Stimulated activated CD8-positive, alpha-beta memory T cell treated with anti-CD3 and anti-CD28 coated beads, Interleukin-7, amount 100 ng/mL, for 1 hour (primary cell): ENCODE data around the gene MB21D2.

Experiments used
- DNase-seq, 2 donors: peaks; one replicate each; pipeline ENCODE4 v3.0.0-alpha.2; 2020; ENCODE audit warnings: low read depth in 2 of 2

Gene MB21D2

DNA sequence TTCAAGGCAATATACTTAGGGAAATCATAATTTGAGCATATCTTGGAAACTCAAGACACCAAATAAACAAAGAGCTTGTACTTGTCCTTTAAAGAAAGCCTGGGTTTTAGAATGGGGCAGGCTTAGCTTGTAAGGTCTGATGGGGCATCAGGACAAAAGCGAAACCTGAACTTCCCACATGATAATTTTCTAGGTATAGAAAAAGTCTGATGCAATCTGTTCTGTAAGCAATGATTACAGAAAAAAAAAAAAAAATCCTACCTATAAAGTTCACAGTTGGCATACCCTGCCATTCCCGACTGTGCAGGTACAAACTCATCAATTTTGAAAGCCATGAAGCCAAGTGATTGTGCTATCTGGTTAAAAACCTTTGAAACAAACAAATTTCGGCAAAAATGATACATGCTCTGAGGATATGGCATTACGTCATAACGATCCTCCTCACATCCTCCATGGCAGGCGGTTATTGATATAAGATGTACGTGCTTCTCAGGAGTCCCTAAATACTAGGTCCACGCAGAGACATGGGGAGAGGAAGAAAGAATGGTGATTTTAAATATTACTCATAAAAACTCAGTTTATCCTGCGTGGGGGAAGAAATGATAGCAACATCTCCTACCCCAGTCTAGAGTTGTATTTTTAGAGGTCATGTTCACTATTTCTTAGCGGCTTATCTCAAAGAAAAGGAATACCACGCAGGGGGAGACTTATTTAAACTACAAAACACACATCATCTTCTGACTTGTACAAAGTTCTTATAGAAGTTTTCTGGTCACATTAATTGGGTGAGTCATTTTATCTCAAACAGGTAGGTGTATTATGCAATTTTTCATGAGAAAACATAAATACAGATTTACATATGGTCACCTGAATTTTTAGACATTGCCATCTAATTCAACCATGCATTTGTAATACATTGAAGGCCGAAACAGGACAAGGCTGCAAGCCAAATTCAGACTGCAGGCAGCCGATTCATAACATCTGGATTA lies 27.0 kb downstream of the MB21D2 start:
- no peak for DNase-seq

DNA sequence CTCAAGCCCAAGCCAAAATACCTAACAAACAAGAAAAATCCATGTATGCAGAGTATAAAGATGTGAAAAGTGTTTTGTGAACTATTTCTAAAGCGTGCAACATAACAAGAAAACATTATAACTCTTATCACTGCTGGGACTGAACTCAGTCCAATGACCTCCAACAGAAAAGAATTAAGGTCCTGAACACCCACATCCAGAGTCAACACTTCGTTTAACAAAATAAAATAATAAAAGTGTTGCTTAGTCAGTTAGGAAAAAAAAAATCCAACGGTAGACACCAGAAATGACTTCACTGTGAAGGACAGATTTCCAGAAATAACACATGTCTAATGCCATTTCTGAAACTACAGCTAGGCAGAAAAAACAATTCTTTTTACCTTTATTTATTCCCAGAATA lies 28.0 kb downstream of the MB21D2 start:
- DNase-seq: no peak

DNA sequence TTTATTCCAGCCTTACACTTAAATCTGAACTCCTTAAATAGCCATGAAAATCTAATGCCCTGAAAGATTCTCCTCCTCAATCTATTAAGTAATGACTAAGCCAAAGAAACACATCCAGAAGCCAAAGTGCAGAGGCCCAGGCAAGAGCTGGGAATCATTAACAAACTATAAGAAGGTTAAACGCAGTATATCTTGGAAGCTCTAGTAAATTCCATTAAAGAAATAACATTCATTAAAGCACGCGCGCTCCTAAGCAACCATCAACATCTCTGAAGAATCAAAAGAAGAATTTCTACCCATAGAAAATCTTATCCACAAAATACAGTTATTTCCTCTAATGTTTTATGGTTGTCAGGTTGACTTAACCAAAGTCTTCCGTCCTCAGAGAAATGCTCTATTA lies 29.5 kb downstream of the MB21D2 start:
- no peak for DNase-seq

DNA sequence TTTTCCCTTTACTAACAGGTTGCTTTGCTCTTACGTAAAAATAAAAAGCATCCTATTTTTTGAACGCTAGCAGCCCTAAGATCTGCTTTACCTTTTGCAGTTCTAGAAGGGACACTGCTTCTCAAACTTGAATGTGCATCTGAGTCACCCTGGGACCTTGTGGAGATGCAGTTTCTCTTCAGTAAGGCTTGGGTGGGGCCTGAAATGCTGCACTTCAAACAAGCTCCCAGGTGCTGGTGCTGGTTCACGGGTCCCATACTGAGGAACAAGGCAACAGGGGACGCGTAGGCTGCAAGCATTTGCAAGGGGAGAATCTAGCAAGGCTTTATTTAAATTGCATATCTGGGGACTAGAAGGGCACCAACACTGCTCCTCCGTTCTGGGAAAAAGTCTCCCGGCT lies 30.0 kb downstream of the MB21D2 start:
- DNase-seq: no peak

DNA sequence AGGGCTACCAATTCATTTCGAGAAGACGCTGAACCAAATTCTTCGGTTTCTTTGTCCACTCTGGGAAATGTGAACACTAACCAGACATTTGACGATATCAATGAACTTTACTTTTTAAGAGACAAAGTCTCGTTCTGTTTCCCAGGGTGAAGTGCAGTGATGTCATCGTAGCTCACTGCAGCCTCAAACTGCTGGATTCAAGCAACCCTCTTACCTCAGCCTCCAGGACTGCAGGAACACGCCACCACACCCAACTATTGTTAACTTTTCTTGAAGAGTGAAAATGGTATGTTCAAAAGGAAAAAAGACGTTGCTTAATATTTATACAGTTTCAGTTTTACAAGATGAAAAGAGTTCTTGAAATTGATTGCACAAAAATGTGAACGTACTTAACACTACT lies 30.6 kb downstream of the MB21D2 start:
- DNase-seq: no peak

DNA sequence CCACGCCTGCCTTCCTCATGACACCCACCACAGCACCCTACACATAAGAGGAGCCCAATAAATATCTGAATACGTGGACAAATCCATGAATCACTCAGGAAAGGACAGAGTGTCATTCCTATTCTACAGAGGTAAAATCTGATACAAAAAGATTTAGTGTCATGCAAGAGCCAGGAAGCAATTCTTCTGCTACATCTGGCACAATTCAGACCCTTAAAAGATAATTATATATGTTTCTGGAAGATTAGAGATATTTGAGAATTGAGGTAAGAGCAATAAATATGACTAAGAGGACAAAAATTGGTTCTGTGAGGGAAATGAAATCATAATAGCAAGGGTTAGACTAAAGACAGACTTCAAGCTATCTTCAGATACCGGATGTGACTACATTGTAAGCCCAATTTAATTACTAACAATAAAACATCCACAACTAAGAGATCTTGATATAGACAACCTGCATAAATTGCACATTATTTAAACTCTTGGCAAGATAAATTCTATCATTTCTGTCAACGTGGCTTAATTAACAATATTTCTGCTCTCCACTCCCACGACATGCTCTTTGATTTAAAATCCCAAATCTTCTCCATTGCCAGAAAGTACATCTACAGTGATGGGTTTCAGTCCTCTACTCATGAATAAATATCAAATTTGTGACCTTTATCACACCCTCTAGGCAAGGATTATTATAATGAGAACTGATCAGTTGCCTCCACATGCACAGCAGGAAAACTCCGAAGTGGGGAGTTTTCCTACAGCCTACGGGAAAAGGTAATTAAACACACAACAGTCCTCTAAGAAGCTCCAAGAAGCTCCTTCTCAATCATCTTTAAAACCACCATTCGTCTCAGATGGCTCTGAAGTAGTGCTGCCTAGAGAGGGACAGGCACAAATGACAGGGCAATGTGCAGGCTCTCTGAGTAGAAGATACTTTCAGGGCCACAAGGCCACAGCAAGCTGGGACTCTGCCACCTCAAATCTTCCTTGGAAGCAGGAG lies 32.6 kb downstream of the MB21D2 start:
- no peak for DNase-seq

DNA sequence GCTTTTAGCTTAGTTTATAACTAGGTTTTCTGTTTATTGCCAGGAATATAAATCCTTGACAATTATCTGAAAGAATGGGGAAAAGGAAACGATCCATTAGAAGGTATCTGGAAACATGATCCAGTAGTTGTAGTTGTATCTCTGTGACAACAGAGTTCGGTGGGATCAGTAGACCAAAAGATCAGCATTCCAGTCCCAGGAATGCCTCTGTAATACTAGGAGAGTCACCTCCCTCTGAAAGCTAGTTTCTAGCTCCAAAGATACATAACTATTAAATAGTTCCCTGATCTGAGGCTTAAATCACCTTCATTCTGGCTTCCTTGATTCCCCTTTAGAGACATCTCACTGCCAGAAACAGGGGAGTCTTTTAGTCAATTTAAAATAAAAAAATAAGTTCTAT lies 34.1 kb downstream of the MB21D2 start:
- DNase-seq: no peak

DNA sequence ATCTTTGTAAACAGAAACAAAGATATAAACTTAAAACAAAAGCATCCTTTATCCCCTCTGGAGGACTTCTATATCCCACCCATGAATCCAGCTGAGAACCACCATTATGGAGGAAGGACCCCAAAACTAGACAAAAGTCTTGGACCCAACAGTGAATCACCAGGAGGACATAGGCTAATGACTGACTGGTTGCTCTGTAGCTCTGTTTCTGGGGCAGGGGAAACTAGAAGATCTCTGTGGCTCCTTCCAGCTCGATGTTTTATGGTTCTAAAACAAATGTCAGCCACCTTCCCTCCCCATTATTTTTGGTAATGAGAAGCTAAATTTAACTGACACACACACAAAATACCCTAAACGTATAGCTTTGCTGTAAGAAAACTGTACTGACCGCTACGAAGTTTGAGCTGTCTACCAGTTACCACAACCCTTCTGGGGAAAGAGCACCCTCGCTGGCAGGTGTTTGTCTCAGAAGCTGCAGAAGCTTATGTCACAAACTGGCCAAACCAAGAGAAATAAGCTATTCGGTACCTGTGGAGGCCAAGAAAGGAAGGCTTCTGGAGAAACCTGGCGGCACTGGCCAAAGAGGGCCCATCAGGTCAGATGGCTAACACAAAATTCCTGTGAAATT lies 36.4 kb downstream of the MB21D2 start:
- no peak for DNase-seq

DNA sequence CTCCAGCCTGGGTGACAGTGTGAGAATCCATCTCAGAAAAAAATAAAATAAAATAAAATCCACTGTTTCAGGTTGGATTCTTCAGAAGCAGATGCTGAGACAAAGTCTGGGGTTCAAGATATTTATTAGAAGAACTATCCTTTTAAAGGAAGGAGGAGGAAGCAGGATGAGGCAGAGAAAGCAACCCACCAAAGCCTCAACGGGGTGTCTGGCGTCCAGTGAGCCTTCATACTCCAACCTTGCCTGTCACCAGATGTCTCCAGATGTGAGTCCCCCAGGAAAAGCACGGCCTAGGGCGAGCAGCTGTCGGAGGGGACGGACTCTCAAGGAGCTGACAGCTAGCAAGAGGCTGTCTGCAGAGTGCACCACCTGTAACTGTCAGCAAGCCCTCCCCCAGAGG lies 37.3 kb downstream of the MB21D2 start:
- no peak for DNase-seq

DNA sequence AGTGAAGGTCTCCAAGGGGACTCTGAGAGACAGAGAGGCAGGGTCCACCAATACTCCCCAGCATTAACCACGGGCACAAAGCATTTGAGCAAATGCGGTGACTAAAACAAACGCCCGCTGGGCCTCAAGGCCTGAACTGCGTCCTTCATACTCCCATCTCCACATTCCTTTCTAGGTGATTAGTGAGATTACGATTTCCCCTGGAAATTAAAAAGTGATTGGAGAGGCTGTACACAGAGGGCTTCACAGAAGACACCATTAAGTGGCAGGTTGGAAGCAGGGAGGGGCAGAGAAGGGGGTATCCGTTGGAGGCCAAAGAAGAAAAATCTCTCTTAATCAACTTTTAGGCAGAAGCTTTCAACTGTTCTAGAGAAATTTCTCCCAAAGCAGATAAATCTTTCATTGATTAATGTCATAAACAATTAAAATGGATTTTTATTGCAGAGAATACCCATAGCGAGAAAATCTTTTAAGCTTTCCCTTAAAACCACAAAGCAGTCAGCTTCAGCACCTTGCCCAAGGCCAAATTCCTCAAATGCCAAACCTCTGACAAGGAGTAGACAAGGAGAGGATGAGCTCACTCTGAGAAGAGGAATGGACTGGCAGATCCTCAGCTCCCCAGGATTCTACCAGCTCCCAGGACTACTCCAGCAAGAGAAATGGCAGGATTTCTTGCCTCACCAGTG lies 38.2 kb downstream of the MB21D2 start:
- no peak for DNase-seq

DNA sequence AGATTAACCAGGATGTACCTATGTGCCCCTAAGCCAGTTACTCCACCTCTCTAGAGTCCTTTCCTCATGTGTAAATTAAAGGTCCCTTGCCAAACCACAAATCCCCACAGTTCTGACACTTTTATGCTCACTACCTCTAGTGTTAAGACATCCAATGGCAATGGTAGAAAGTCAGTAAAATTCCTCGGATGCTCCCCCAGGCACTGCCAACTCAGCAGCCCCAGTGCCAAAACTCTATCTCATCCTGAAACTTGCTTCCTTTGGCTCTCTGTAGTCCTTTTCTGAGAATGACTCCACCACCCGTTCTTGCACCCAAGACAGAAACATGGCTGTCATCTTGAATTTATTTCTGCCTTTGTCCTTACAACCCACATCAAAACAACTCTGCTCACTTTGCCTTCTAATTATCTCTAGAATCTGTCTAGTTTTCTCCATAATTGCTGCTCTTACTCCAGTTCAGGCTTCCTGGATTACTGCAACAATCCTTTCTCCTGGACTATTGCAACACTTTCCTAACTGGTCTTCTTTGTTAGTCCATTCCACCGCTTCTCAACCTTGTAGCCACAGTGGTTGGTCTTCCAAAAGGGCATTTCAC lies 41.6 kb downstream of the MB21D2 start:
- DNase-seq: no peak

DNA sequence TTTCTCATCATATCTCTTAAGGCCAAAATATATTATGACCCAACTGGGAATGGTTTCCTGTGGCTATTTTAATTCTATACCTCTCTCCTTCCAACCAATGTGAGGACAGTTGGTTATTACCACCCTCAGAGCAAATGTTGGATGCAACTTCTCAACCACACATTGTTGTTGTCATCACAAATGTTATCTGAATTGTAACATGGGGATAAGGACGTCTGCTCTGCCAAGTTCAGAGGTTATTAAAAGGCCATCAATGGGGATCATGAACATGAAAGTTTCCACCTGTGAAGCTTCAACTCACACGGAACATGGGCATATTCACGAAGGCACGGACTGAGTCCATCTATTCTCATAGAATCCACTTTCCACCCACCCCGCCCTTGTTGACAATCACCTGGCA lies 46.8 kb downstream of the MB21D2 start:
- DNase-seq: no peak

DNA sequence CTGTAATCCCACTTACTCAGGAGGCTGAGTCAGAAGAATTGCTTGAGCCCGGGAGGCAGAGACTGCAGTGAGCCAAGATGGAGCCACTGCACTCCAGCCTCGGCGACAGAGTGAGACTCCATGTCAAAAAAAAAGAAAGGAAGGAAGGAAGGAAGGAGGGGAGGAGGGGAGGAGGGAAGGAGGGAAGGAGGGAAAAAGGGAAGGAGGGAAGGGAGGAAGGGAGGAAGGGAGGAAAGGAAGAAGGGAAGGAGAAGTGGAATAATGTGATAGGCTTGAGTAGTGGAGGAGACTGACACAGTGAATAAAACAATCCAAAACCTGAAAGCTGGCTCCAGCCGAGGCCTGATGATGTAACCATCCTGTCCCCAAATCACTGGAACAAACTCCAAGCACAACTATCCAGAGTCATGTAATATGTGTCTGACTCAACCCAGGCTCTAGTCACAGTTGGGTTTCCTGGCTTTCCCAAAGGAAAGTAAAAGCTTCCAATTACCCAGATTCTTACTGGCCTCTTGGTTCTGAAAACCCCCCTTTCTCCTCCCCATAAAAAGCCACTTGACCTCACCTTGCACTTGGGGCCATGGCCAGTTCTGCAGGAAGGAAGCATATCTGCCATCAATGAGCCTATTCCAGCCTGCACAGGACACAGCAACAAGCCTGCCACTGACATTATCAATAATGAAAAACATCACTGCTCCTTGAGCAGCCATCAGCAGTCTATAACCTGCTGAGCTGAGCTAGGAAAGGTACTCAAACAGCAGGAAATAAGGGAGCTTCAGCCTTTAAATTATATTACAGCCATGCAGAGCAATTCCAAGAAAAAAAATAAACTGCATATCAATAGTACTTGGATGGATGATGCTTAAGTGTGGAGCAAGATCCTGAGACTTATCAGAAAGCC lies 48.3 kb downstream of the MB21D2 start:
- no peak for DNase-seq

DNA sequence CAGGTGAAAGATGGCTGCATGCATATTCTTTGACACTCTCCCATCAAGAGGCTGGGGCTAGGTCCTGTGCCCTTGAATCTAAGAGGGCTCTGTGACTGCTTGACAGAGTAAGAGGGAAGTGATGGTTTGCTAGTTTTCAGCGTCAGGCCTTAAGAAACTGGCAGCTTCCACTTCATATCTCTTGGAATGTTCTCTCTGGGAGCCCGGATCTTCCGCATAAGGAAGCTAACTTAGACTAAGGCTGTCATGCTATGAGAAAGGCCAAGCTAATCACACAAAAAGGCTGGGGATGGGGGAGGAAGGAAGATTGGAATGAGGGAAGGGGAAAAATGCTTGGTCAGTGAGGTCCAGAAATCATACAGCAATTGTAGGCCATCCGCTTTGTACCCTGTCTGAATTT lies 50.0 kb downstream of the MB21D2 start:
- no peak for DNase-seq

DNA sequence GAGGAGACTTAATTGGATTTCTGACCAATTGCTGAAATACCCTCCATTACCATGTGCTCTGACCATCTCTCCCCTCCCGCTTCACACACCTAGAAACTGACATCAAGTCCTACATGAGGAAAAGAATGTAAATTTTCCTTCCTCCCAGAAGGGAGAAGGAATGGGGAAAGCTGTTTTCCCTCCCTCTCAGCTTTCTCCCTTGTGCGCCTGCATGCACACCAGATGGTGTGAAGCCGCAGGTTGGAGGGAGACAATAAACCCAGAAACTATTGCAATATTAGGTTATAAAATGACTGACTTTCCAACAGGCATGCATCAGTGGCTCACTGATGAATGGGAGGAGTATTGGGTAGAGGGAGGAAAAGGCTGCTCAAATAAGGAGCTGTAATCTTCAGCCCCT lies 50.9 kb downstream of the MB21D2 start:
- no peak for DNase-seq

DNA sequence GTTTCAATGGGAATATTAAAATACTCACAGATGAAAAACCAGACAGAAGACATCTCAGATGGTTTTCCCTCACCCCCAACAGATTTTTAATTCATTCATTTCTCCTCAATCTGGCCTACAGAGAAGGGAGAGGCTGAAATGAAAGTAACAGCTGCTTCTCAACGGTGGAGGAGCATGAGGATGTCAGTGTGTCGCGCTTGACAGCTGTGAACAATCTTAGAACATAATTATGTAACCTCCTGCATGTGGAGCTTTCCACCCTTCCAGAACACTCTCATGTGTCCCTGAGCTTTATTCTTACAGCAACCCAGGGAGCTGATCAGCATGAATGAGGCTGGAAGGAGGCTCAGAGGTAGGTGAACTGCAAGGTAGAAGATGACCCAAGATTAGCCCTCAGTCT lies 52.7 kb downstream of the MB21D2 start:
- DNase-seq: no peak

DNA sequence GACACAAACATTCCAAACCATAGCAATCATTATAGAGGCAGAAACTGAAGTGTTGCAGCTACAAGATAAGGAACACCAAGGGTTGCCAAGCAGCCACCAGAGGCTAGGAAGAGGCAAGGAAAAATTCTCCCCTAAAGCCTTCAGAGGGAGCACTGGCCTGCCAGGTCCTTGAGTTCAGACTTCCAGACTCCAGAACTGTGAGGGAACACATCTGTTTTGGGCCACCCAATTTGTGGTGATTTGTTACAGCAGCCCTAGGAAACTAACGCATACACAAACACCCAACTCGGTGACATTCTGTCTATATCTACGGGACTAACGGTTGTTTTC lies 54.6 kb downstream of the MB21D2 start:
- DNase-seq: no peak

DNA sequence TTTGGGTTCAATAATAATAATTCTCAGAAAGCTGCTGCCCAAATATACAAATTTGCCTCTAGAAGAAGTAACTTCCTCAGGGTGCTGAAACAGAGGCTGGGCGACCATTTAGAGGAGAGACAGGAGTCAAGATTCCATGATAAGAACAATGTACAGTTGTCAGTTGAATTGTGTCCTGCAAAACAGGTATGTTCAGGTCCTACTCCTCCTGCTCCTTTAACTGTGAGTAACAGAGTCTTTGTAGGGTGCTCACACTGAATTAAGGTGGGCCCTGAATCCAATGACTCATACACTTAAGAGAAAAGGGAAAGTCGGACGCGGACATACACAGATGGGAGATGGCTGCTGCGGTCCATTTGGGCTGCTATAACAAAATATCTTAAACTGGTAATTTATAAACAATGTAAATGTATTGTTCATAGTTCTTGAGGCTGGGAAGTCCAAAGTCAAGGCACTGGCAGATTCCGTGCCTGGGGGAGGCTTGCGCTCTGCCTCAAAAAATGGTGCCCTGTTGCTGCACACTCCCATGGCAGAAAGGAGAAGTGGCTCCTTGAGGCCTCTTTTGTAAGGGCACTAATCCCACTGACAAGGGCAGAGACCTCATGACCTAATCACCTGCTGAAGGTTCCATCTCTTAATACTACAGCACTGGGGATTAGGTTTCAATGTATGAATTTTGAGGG lies 55.1 kb downstream of the MB21D2 start:
- no peak for DNase-seq

DNA sequence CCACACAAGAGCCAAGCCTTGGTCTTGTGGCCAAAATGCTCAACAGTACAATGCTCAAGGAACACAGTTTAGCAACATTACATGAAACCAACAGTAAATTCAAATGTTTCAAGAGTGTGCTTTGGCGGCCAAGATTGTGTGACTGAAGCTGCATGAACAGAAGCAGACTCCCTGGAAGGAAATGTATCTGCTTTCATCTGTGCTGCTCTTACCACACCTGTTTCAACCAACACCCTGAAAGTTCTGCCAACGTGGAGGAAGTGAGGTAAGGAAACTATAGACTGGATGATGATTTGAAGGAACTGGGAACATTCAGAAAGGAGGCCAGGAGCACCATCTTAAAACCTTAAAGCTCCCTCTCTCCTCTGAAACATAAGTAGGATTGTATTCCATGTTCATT lies 55.7 kb downstream of the MB21D2 start:
- no peak for DNase-seq

DNA sequence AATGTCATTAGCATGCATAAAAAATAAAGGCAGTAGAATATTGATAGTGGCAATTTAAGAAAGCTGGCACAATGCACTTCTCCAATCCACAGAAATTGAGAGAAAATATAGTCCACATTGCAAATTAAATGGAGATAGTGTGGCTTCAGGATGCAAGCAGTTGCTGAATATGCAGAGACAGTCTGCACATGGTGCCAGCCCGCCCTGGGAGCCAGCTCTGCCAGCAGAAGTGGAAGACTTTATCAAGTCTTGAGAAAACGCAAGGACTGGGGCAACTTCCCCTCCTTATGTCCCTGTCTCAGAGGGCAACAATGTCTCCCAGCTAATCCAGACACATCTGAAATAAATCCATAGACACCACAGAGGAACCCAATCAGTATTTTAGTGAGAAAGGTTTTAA lies 57.2 kb downstream of the MB21D2 start:
- no peak for DNase-seq
